HepG2 (cell line): Measurements from ENCODE around the gene HDGF. TPM values are rescaled to one million over a fixed set of nuclear protein-coding genes. Genes with fewer than 3 reads are reported as not detected.

Source experiments
- ATF5 ChIP-seq: sonication (generic); formaldehyde crosslinking; IDR thresholded peaks from 2 replicates; pipeline ENCODE4 v1.4.0; 2020; ENCODE audit warnings: mild to moderate bottlenecking, low read depth, missing genetic modification reagents
- DMAP1 ChIP-seq: IDR thresholded peaks from 2 replicates; pipeline ENCODE4 v1.6.1; 2016
- GTF3A ChIP-seq: sonication (generic); formaldehyde crosslinking; conservative IDR thresholded peaks from 2 replicates; pipeline ENCODE4 v1.4.0; 2020; ENCODE audit warnings: mild to moderate bottlenecking, missing genetic modification reagents
- HDAC2 ChIP-seq: sonication (generic); formaldehyde crosslinking; IDR thresholded peaks from 2 replicates; pipeline ENCODE4 v1.4.0; 2020; ENCODE audit warnings: missing genetic modification reagents
- ISX ChIP-seq: sonication (generic); formaldehyde crosslinking; conservative IDR thresholded peaks from 2 replicates; pipeline ENCODE4 v1.5.0; 2020; ENCODE audit warnings: missing genetic modification reagents
- MLX ChIP-seq: IDR thresholded peaks from 2 replicates; pipeline ENCODE4 v1.6.1; 2016
- NR2F6 ChIP-seq, 2 experiments: IDR thresholded peaks; 2 replicates each; pipeline ENCODE4 v1.6.1; 2016; ENCODE audit warnings: antibody characterized with exemption in 1 of 2, mild to moderate bottlenecking in 1 of 2
- PRDM4 ChIP-seq: sonication (generic); formaldehyde crosslinking; IDR thresholded peaks from 2 replicates; pipeline ENCODE4 v1.9.0; 2021; ENCODE audit warnings: missing genetic modification reagents, borderline replicate concordance
- RBAK ChIP-seq: sonication (generic); formaldehyde crosslinking; IDR thresholded peaks from 2 replicates; pipeline ENCODE4 v1.5.1; 2020; ENCODE audit warnings: mild to moderate bottlenecking, missing genetic modification reagents
- SMAD3 ChIP-seq: sonication (generic); formaldehyde crosslinking; IDR thresholded peaks from 2 replicates; pipeline ENCODE4 v1.4.0; 2020; ENCODE audit warnings: missing genetic modification reagents
- TAF1 ChIP-seq: sonication (generic); formaldehyde crosslinking; IDR thresholded peaks from 2 replicates; pipeline ENCODE4 v1.4.0; 2020; ENCODE audit warnings: missing genetic modification reagents
- YEATS4 ChIP-seq: sonication (generic); formaldehyde crosslinking; IDR thresholded peaks from 2 replicates; pipeline ENCODE4 v1.4.0; 2020; ENCODE audit warnings: missing genetic modification reagents, borderline replicate concordance
- ZHX2 ChIP-seq, 2 experiments: sonication (generic) in 1 of 2; formaldehyde crosslinking in 1 of 2; IDR thresholded peaks; 2 replicates each; pipeline versions ENCODE4 v1.6.1 to v1.9.0; 2014 to 2022; ENCODE audit warnings: antibody characterized with exemption in 1 of 2, borderline replicate concordance in 1 of 2, inconsistent platforms in 1 of 2, low read depth in 1 of 2, missing genetic modification reagents in 1 of 2
- ZNF205 ChIP-seq: IDR thresholded peaks from 2 replicates; pipeline ENCODE4 v1.6.1; 2018; ENCODE audit warnings: missing biosample characterization, missing genetic modification reagents
- ZNF235 ChIP-seq: sonication (generic); formaldehyde crosslinking; IDR thresholded peaks from 2 replicates; pipeline ENCODE4 v1.8.1; 2023; ENCODE audit warnings: mild to moderate bottlenecking, missing genetic modification reagents, borderline replicate concordance
- ZNF362 ChIP-seq: sonication (generic); formaldehyde crosslinking; IDR thresholded peaks from 2 replicates; pipeline ENCODE4 v1.4.0; 2020; ENCODE audit warnings: missing genetic modification reagents, mild to moderate bottlenecking, borderline replicate concordance
- ZNF598 ChIP-seq: sonication (generic); formaldehyde crosslinking; IDR thresholded peaks from 2 replicates; pipeline ENCODE4 v1.5.1; 2020; ENCODE audit warnings: mild to moderate bottlenecking, missing genetic modification reagents, borderline replicate concordance
- polyA plus RNA-seq, 8 experiments: library from polyadenylated mRNA; depleted of rRNA in 3 of 8; stranded (reverse) in 7 of 8; unstranded in 1 of 8; fragments of >200 nt; fragmentation: Illumina TruSeq in 4 of 8; extraction: Trizol in 4 of 8; gene quantifications; 2 replicates each; pipeline versions ENCODE4 v1.2.1 to v1.2.3, GENCODE V29; 2011 to 2016; ENCODE audit warnings: low read depth in 4 of 8, missing spikeins in 1 of 8, mixed read lengths in 1 of 8; ENCODE audit not compliant: insufficient read depth in 1 of 8
- total RNA-seq, 5 experiments: library from RNA; depleted of rRNA; stranded (reverse); fragments of >200 nt; fragmentation: Illumina TruSeq; extraction: Trizol; gene quantifications; 2 replicates each; pipeline ENCODE4 v1.2.3, GENCODE V29; 2016; ENCODE audit warnings: low read depth in 1 of 5

HDGF gene
- total and polyA plus RNA-seq, 2 of the 13 experiments (the other 11 are each of a cell fraction or from before 2014, with no cell fraction given), result 156 to 196 TPM

- TF ChIP-seq PRDM4 (CRISPR knock-in tag) (no peak), ISX (CRISPR knock-in tag) (no peak), MLX (CRISPR knock-in tag) (no peak), ZNF598 (no peak), ZHX2 (IDR thresholded peaks at IDR 0.05; ENCODE audit: low read depth) (no peak), ZHX2 (CRISPR knock-in tag; IDR thresholded peaks at IDR 0.05; ENCODE audit: borderline replicate concordance) (no peak), ZNF235 (CRISPR knock-in tag) (no peak), RBAK (no peak), ZNF362 (CRISPR knock-in tag) (no peak), DMAP1 (CRISPR knock-in tag) (no peak), HDAC2 (CRISPR knock-in tag) (no peak), SMAD3 (CRISPR knock-in tag) (no peak), ATF5 (CRISPR knock-in tag) (no peak), GTF3A (CRISPR knock-in tag) (no peak), NR2F6 (IDR thresholded peaks at IDR 0.05) (no peak), NR2F6 (CRISPR knock-in tag; IDR thresholded peaks at IDR 0.05) (no peak), YEATS4 (CRISPR knock-in tag) (no peak), TAF1 (CRISPR knock-in tag) (peak; percentile 46; the same call in 1 of the 2 replicates), ZNF205 (CRISPR knock-in tag) (no peak)
Observed at GRCh38 chr1:156748670-156749418, 2.6 kb downstream of the HDGF start (continued).
